HuH-7 (cell line): Measurements from ENCODE around the gene LRRTM1.

Experiments
- DNase-seq: peaks from one replicate; pipeline ENCODE4 v3.0.0; 2011; ENCODE audit warnings: low spot score

The LRRTM1 gene, protein sequence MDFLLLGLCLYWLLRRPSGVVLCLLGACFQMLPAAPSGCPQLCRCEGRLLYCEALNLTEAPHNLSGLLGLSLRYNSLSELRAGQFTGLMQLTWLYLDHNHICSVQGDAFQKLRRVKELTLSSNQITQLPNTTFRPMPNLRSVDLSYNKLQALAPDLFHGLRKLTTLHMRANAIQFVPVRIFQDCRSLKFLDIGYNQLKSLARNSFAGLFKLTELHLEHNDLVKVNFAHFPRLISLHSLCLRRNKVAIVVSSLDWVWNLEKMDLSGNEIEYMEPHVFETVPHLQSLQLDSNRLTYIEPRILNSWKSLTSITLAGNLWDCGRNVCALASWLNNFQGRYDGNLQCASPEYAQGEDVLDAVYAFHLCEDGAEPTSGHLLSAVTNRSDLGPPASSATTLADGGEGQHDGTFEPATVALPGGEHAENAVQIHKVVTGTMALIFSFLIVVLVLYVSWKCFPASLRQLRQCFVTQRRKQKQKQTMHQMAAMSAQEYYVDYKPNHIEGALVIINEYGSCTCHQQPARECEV

DNA sequence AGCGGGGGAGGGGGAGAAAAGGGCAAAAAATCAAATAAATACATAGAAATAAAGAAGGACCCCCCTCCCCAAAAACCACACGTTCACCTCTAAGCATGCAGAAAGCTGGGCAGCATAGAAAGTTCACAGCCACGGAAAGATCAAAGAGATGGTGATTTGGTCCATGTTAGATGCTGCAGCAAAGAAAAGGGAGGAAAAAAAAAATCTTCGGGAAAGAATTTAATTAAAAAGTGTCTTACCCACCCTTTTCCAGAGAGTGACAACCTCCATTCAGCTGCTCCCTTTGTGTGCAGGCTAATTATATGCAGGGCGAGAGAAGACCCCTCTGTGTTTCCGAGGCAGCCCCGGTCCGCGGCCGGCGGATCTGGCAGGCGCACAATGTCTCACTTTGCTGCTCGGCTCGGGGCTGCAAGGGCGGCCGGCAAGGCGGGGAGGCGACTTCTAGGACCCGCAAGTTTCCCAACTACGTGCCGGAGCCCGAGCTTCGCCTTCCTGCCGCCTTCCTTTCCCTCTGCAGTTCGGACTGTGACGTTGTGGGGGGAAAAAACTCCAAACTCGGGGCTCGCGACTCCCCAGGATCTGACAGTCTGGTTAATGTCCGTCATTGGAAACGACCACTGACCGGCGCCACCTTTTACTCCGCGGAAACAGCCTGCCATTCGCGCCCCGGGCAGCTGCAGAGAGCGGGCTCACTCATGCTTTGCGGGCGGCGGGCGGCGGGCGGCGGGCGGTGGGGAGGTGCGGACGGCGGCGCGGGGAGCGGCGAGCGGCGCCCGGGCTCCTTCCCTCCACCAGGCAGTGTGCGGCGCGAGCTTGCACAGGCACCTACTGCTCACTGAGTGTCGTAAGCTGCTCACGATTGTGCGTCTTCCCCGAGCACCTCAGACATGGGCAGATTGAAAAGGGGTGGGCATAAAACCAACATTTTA lies at the start of gene LRRTM1:
LRRTM1 (minus strand) TSS at position 844 of the 929 bp plus-strand sequence. CDS start 933 bp downstream, outside the sequence.
- DNase-seq, result peak; percentile 52

DNA sequence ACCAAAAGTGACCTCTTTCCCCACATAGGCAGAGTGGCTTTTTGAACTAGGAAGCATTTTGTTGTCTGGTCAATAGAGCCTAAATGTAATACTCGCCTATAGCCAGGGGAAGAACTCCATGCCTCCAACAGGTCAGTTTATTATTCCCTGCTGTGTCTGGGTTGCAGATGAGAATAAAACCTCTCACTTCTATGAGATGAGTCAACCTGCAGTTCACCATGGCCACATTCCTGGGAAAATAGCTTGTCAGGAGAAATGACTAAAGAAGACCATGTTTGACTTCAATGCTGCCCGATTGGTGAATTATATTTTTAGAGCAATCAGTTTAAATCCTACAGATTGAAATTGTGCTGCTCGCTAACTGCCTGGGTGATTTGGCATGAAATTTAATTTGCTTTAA lies 46.7 kb upstream of the LRRTM1 start:
- no peak for DNase-seq

DNA sequence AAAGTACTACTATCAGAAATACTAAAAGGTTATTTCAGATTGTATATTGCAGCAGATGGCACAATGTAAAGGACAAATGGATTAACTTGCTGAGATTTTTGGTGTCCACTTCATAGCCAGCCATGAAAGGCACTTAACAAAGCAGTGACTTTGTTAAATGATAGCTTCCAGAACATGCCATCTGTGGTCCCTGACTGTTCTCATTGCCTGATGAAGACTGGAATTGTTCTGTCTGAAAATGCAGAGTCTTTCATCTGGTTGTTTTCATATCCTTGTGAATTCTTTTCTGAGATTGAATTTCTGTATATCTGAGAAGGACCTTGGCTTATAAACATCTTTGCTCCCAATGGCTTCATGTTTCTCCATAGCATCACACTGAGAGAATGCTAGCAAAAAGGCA lies 44.4 kb upstream of the LRRTM1 start:
- DNase-seq, result no peak

DNA sequence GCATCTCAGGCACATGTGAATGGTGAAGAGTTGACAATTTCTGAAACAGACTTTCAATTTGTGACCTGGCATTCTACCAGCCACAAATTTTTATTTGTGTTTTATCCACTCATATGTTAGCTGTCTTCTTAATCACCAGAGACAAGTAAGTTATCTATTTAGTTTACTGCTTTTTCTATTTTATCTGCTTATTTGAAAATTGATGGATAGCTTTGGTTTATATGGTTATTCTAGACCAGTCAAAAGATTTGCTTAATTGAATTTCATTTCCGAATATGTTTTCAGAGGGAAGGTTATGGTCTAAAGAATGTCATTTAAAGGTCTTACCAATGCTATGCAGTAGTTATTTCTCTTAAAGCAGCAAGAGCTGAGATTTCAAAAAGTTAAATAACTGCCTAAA lies 43.5 kb upstream of the LRRTM1 start:
- DNase-seq, result no peak

DNA sequence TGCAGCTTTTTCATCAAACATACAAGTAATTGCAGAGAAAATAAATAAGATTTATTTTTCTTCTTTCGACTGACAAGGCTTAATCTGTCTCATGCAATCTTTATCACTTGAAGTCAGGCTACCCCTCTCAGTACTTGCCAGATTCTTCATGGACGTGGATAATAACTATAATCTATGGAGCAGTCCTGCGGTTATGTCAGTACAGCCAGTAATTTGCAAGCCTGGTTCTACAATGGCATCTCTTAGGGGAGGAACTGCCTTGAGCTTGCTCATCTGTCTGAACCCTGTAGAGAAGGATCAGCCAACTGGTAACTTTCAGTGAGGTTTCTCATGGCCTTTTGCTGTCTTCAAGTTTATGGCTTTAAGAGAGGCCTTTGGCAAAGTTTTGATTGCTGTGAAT lies 35.5 kb upstream of the LRRTM1 start:
- no peak for DNase-seq

DNA sequence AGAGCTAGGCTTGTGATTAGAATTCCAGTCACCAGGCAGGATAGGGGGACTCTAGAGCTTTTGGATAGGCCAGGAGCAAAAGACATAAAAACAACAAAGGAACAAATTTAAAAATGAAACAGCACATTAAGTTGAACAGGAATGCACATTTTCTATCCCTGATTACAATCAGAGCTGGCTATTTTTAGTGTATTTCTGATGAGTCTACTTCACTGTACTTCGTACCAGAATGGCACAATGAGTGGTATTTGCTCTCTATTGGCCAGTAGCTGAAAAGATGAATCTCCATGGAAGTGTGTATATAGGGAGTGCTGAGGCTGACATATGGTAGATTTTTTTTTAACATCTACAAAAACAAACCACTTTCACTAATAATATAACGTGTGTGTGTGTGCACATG lies 34.2 kb upstream of the LRRTM1 start:
- no peak for DNase-seq

DNA sequence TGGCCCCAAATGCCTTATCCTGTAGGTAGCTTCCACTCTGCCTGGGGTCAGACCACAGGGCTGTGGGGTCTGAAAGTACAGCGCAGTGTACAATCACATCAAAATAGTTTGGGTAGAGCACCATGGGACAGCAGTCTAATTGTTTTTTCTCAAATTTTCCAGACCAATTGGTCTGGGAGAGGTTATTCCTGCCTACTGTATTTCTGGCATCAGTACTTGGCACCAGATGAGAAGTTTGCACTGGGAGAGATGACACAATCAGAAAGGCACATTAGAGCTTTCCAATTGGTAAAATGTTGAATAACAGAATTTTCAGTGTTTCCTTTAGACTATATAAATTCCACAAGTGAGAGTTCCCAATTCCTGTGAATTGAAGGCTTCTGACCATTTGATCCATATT lies 30.9 kb upstream of the LRRTM1 start:
- DNase-seq, result no peak

DNA sequence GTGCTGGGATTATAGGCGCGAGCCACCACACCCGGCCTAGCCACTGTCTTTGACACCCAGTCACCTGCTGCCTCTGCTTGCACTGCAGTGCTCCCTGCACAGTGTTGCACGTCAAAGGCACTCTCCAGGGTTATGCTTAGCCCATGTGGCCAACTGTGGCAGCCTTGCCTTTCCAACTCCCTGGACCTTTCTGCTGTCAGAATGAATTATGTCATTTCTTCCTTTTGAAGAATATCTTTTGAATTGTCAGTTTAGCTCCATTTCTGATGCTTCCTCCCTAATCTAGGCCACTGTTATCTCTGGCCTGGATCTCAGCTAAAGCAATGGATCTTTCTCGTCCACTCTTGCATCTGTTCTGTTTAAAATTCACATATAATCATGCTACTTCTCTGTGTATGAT lies 29.3 kb upstream of the LRRTM1 start:
- no peak for DNase-seq

DNA sequence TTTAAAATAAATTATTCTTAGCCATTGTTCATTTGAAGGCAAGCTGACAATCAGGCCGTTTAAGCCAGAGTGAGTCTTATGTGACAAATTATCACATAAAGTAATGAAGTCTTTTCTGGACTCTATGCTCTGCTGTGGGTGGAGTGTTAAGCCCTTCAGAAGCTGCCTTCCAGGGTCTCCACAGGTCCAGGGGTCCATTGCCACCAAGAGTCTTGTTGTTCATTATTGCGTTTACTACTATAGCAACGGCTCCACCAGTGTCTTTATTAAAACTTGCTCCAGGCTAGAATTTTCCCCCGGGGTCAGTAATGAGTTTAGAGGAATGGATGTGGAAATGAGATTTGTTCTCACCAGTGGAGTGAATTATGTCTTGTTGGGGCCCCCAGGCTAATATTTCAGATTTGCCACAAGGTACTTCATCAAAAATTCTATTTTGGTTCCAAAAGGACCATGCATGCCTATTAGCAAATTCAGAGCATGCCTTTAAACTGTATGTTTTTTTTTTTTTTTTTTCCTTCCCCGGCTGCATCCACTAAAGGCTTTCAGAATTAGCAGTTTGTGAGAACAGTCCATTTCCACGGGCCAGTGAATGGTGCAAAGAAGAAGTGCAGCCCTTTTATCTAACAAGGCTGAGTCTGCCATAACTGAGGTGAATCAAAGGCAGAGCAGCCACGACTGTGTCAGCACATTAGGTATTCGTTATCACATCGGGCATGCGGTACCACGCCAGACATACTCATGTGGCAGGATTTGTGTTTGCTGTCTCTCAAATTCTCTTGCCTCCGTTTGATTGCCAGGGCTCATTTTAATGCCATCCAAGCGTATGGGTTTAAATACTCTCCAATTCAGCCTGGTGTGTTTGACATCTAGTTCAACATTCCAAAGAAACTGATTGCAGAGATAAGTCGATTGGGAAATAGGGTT lies 26.2 kb upstream of the LRRTM1 start:
- no peak for DNase-seq

DNA sequence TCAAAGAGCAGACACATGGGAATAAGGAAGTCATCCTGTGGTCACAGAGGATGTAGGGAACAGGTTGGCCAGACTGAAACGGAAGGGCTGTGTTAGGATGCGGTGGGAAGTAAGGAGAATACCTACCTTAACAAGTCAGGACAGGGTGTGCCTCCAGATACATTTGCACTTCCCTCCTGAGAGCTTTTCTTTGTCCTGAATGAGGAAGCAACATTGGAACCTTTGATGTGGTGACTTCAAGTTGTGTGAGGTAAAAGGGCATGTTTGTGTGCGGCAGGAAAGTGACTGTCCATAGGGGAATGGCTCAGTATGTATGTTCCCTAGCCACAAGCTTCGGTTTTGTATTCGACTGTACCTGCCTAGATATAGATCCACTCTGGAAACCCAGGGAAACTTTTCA lies 24.9 kb upstream of the LRRTM1 start:
- no peak for DNase-seq

DNA sequence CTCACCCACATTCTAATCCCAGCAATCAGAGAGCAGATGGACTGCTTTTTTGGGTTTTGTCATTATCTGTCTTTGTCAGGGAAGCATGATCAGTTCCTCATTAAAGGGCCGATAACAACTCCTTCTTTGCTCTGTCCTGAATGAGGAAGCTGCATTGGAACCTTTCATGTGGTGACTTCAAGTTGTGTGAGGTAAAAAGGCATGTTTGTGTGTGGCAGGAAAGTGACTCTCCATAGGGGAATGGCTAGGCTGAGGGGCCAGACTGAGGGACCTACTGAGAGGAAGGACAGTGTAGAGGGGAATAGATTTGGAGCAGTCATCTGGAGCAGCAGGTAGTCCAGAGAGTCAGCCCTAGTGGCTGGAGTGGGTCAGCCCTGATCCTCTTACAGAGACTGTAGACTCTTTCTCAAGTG lies 23.6 kb upstream of the LRRTM1 start:
- no peak for DNase-seq

DNA sequence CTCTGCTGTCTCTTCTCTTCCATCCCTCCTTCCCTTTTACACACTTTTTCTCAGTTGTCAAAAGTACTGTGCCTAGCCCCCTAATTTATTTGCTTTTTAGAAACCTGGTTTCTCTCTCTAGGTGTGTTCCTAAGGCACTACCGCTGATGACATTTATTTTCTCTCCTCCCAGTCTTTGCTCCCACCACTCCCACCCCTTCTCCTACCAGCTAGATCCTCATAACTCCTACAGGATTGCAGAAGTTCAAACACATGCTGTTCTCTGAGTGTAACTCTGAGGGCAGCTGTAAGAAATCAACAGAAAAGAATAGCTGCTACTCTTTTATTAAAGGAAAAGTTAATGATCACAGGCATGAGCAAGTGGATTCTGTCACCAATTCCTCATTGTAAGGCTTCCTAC lies 22.3 kb upstream of the LRRTM1 start:
- DNase-seq, result no peak

DNA sequence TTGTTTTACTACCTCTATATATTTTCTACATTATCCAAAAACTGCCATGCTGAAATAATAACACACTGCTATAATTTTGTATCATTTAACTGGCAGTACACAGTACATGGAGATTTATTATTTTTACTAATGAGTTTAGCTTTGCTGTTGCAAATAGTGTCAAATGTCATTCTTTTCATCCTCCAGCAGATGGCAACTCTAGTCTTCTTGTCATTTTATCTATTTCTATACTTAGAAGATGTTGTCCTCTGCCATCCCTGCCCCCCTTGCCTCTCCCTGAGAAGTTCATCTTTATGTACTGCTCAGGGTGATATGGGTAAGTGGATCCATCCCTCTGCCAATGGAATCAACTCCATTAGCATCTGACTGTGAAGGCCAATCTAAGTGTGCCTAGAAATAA lies 21.7 kb upstream of the LRRTM1 start:
- no peak for DNase-seq

DNA sequence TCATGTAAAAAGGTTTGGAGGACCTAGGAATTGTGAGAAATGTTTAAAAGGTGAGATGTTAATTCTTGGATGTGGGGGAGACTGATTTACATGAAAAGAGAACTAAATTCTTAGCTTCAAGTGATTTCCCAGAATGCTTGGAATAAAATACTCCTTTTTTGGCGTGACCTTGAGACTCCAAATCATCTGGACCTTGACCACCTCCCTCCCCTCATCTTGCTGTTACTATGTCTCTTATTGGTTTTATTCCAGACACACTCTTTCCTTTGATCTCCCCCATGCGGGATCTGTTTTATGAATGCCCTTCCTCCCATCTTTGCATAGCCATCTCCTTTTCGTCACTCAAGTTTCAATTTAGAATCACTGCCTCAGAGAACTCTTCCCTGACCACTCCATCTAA lies 20.0 kb upstream of the LRRTM1 start:
- no peak for DNase-seq

DNA sequence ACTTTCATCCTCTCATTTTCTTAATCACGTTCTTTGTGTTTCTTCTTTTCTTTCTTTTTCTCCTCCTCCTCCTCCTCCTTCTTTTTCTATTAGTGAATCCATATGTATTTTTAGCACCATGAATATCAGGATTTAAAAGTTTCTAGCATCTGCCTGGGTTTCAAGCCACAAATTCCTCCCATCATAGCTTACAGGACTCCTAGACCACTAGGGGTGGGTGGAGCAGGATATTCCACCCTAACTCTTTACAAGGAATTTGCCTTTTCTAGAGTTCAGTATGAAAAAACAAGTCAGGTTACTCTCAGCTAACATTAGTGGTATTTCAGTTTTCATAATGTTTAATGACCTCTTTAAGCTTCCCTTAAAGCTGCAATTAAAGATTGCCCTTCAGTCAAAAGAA lies 19.1 kb upstream of the LRRTM1 start:
- no peak for DNase-seq

DNA sequence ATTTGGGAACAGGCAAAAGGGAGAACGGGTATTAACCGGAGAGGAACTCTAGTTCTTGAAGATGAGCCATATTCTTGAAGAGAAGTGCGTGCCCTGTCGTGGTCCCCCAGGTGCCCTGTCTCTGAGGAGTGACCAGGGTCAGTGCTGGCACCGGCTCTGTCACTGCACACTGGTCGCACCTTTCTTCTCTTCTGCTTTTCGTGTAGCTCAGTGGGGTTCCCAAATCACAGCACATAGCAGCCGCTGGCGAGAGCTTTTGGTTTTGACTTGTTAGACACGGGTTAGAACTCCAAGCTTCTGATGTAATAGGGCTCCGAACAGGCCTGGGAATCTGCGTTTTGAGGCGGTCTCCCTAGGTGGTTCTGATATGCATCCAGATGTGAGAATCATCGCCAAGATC lies 18.4 kb upstream of the LRRTM1 start:
- no peak for DNase-seq

DNA sequence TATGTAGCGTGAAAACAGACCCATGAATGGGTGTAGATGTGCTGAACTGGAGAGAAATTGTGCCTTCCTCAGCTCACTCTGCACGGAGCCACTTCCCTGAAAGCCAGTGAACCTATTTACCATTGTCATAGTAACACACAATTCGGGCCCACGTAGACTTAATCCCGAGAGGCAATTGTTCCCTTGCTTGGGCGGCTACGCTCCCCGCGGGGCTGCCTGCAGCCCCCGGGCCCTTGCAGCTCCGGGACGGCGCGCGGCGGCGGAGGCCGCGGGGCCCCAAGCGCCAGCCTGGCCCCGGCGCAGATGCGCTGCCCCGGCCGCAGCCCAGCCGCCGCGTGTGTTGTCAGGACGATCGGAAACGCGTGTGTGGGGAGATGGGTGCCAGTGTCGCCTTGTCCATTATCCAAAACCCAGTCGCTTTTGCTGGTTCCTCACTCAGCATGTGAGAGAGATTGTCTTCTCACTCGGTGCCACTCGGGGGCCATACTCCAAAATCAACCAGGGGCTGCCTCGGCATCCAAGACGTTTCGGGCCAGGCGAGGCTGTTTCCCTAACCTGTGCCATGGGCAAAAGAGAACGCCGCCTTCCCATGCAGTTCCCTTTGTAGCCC lies 17.9 kb upstream of the LRRTM1 start:
- DNase-seq, result no peak

DNA sequence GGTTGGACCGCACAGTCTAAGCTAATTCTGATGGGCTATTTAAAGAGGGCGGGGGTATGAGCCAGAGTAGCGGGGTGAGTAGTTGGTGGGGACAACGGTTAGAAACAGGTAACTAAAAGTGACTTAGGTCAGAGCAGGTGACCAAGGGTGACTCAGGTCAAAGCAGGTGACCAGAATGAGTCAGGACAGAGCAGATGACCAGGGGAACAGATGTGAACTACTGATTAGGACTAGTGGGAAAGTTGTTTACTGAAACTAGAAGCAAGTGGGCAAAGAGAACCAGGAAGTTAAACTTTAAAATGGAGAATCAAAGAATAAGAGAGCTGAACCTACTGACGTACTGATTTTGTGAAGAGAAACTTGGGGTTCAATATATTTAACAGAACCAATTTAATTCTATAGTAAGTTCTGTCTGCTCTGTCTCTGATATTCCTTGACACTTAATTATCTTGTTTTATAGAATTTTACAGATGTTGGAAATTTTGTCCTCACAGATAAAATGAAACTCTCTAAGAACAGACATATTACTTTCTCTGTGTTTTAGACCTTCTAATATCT lies 7.8 kb upstream of the LRRTM1 start:
- DNase-seq, result no peak

DNA sequence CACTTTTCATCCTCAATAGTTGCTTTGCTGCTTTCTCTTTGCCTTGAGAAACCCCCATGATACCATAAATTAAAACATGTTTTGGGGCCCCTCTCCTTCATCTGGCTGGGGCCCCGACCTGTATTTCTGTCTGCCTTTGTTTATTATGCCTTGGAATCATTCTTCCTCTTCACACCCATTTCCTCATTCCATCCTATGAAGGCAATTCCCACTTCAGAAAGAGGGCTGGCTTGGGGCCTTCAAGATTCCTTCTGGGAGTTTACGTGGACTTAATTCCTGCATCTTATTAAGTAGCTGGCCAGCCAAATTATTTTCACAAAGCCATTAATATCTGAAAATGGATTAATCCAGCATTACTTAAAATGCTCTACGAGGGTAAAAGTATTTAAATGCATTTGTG lies 6.8 kb upstream of the LRRTM1 start:
- DNase-seq, result no peak

DNA sequence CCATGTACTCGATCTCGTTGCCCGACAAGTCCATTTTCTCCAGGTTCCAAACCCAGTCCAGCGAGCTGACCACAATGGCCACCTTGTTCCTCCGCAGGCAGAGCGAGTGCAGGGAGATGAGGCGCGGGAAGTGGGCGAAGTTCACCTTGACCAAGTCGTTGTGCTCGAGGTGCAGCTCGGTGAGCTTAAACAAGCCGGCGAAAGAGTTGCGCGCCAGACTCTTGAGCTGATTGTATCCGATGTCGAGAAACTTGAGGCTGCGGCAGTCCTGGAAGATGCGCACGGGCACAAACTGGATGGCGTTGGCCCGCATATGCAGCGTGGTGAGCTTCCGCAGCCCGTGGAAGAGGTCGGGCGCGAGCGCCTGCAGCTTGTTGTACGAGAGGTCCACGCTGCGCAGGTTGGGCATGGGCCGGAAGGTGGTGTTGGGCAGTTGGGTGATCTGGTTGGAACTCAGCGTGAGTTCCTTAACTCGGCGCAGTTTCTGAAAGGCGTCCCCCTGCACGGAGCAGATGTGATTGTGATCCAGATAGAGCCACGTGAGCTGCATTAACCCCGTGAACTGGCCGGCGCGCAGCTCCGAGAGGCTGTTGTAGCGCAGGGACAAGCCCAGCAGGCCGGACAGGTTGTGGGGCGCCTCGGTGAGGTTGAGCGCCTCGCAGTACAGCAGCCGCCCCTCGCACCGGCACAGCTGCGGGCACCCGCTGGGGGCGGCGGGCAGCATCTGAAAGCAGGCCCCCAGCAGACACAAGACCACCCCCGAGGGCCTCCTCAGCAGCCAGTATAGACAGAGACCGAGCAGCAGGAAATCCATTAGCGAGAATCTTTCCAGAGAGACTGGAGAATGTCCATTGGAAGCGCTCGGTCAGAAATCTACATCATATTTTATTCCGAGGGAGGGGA lies 1.3 kb downstream of the LRRTM1 start:
- DNase-seq, result no peak
